NB4 (cell line): ENCODE measurements around the gene CREB5.

Experiments used
- CTCF ChIP-seq: IDR thresholded peaks from one replicate; pipeline ENCODE4 v1.5.1; 2012; ENCODE audit warnings: low read depth, low read length
- POLR2A ChIP-seq: IDR thresholded peaks from 2 replicates; pipeline ENCODE4 v1.6.1; 2011; ENCODE audit warnings: mild to moderate bottlenecking; ENCODE audit not compliant: insufficient read length; ENCODE audit errors: extremely low read depth

DNA sequence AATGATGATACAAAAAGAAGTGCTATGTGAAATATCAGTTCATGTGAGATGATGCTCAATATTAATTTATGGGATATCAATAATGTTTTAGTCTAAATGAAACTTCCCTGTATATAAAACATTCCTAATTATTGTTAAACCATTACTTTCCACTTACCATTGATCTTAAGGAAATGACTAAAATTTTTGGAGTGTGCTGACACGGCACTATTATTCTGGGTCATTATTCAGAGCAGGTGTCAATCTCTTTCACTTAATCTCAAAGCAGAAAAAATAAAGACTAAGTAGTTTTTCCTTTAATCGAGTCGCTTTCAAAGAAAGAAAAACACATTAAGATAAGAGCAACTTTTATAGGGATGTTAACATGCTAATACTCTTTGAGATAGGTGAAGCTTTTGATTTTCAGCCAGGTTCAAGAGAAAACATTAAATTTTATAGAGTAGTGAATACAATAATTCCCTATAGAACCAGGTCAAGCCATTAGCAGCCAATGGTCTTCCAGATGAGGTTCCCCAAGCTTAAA is 11.4 kb upstream of the CREB5 start:
- TF ChIP-seq CTCF (no peak), POLR2A (no peak)
